H1 (cell line): Measurements from ENCODE around the gene YIPF1. TPM values are rescaled to one million over a fixed set of nuclear protein-coding genes. Genes with fewer than 3 reads are reported as not detected.

ENCODE experiments used
- CTCF ChIA-PET: fragments of 300-600 bp; sonication (Branson Sonifier 250); formaldehyde crosslinking; loops from one replicate; lab custom pipeline; 2021; ENCODE audit not compliant: partially characterized antibody; lab: Charles Lee
- POLR2A ChIA-PET: fragments of 300-600 bp; sonication (Branson Sonifier 250); formaldehyde crosslinking; loops from one replicate; lab custom pipeline; 2021; ENCODE audit warnings: inconsistent platforms; ENCODE audit not compliant: partially characterized antibody; lab: Charles Lee
- DNase-seq, 2 experiments: peaks; one replicate each; pipeline versions ENCODE4 v3.0.0 to v3.0.0-alpha.2; 2010 to 2022; ENCODE audit warnings: low spot score in 2 of 2, low read depth in 1 of 2, mixed read lengths in 1 of 2
- FAIRE-seq: peaks from 2 replicates; lab custom pipeline; 2011; peaks lifted over from hg19 to GRCh38; lab: Jason Lieb, UNC
- H2AFZ ChIP-seq: 2 replicates; pipeline ENCODE4 v1.8.1; 2012; ENCODE audit warnings: low read length, inconsistent platforms
- H2AK5ac ChIP-seq: 2 replicates; pipeline ENCODE4 v1.6.1; 2013; ENCODE audit warnings: low read depth, low read length
- H2BK120ac ChIP-seq: replicated peaks from 2 replicates; pipeline ENCODE3; 2013; ENCODE audit warnings: low read depth, low read length, inconsistent platforms
- H2BK12ac ChIP-seq: 2 replicates; pipeline ENCODE4 v1.6.1; 2013; ENCODE audit warnings: low read depth, low read length
- H2BK15ac ChIP-seq: 2 replicates; pipeline ENCODE4 v1.6.1; 2013; ENCODE audit warnings: low read length
- H2BK20ac ChIP-seq: 2 replicates; pipeline ENCODE4 v1.6.1; 2013; ENCODE audit warnings: low read length
- H2BK5ac ChIP-seq: 2 replicates; pipeline ENCODE4 v1.6.1; 2013; ENCODE audit warnings: low read depth, low read length
- H3K14ac ChIP-seq: 2 replicates; pipeline ENCODE4 v1.6.1; 2013; ENCODE audit warnings: inconsistent platforms; ENCODE audit not compliant: insufficient read length
- H3K18ac ChIP-seq: 2 replicates; pipeline ENCODE4 v1.6.1; 2013; ENCODE audit warnings: low read length; ENCODE audit errors: extremely low read depth
- H3K23ac ChIP-seq: 2 replicates; pipeline ENCODE4 v1.6.1; 2013; ENCODE audit warnings: inconsistent platforms; ENCODE audit not compliant: insufficient read length
- H3K23me2 ChIP-seq: 2 replicates; pipeline ENCODE4 v1.6.1; 2013; ENCODE audit warnings: low read depth, low read length
- H3K27ac ChIP-seq: 2 replicates; pipeline ENCODE4 v1.6.1; 2011; ENCODE audit warnings: low read depth, low read length, inconsistent platforms
- H3K27me3 ChIP-seq, 4 experiments: replicated peaks in 1 of 4; 1 replicate in 1 of 4; 2 replicates in 3 of 4; pipeline versions ENCODE4 v1.6.1 to v1.8.1; 2011 to 2013; ENCODE audit warnings: low read length in 3 of 4, mild to moderate bottlenecking in 3 of 4, inconsistent platforms in 2 of 4, mixed read lengths in 2 of 4, moderate library complexity in 1 of 4; ENCODE audit not compliant: control insufficient read depth in 3 of 4, insufficient read depth in 3 of 4; ENCODE audit errors: extremely low read depth in 1 of 4
- H3K36me3 ChIP-seq, 4 experiments: 2 replicates each; pipeline versions ENCODE4 v1.6.1 to v1.8.1; 2011 to 2013; ENCODE audit warnings: mild to moderate bottlenecking in 4 of 4, low read length in 3 of 4, moderate library complexity in 2 of 4, control low read depth in 1 of 4, inconsistent platforms in 1 of 4; ENCODE audit not compliant: insufficient read depth in 4 of 4, control insufficient read depth in 2 of 4
- H3K4ac ChIP-seq: replicated peaks from 2 replicates; pipeline ENCODE3; 2013; ENCODE audit warnings: low read length, low read depth, mixed read lengths, inconsistent platforms; ENCODE audit not compliant: insufficient read length
- H3K4me1 ChIP-seq, 4 experiments: replicated peaks in 1 of 4; 1 replicate in 1 of 4; 2 replicates in 3 of 4; pipeline versions ENCODE4 v1.6.1 to v1.8.1; 2011 to 2013; ENCODE audit warnings: low read length in 3 of 4, inconsistent platforms in 2 of 4, mixed read lengths in 1 of 4; ENCODE audit not compliant: insufficient read depth in 4 of 4, control insufficient read depth in 3 of 4
- H3K4me2 ChIP-seq, 2 experiments: 2 replicates each; pipeline versions ENCODE4 v1.6.1 to v1.8.1; 2011 to 2013; ENCODE audit warnings: low read depth in 2 of 2, low read length in 2 of 2, control low read depth in 1 of 2, inconsistent platforms in 1 of 2, mild to moderate bottlenecking in 1 of 2; ENCODE audit not compliant: insufficient read depth in 1 of 2
- H3K4me3 ChIP-seq, 4 experiments: fragments of 200-600, 300-600 bp in 1 of 4; sonication (generic), shearing (Covaris generic), sonication (Bioruptor Twin) in 1 of 4; 2 replicates each; pipeline versions ENCODE4 v1.5.1 to v1.8.1; 2011 to 2016; ENCODE audit warnings: low read length in 4 of 4, low read depth in 3 of 4, control low read depth in 2 of 4, inconsistent platforms in 2 of 4, mild to moderate bottlenecking in 2 of 4, mixed read lengths in 1 of 4, moderate library complexity in 1 of 4; ENCODE audit not compliant: insufficient read depth in 2 of 4; ENCODE audit errors: extremely low read depth in 1 of 4
- H3K56ac ChIP-seq: replicated peaks from 2 replicates; pipeline ENCODE3; 2013; ENCODE audit warnings: low read depth, mild to moderate bottlenecking, mixed read lengths, low read length, inconsistent platforms; ENCODE audit not compliant: insufficient read length
- H3K79me1 ChIP-seq: 2 replicates; pipeline ENCODE4 v1.6.1; 2013; ENCODE audit warnings: low read depth, low read length, control low read depth
- H3K79me2 ChIP-seq, 2 experiments: 2 replicates each; pipeline versions ENCODE4 v1.6.1 to v1.8.1; 2012 to 2013; ENCODE audit warnings: low read length in 2 of 2, mild to moderate bottlenecking in 2 of 2, inconsistent platforms in 1 of 2; ENCODE audit not compliant: insufficient read depth in 2 of 2, control insufficient read depth in 1 of 2
- H3K9ac ChIP-seq, 4 experiments: replicated peaks in 1 of 4; 1 replicate in 1 of 4; 2 replicates in 3 of 4; pipeline versions ENCODE4 v1.6.1 to v1.8.1; 2011 to 2013; ENCODE audit warnings: low read depth in 3 of 4, low read length in 3 of 4, control low read depth in 2 of 4, mild to moderate bottlenecking in 2 of 4, moderate library complexity in 2 of 4, inconsistent platforms in 1 of 4; ENCODE audit errors: extremely low read depth in 1 of 4
- H3K9me3 ChIP-seq, 2 experiments: 2 replicates each; pipeline versions ENCODE4 v1.6.1 to v1.8.1; 2012 to 2013; ENCODE audit warnings: mild to moderate bottlenecking in 2 of 2, moderate library complexity in 2 of 2, control low read depth in 1 of 2, inconsistent platforms in 1 of 2, low read depth in 1 of 2, low read length in 1 of 2, mixed read lengths in 1 of 2; ENCODE audit not compliant: insufficient read depth in 2 of 2
- H4K20me1 ChIP-seq, 2 experiments: replicated peaks in 1 of 2; 2 replicates each; pipeline versions ENCODE3 to v1.8.1; 2011 to 2013; ENCODE audit warnings: inconsistent platforms in 2 of 2, low read length in 2 of 2, mild to moderate bottlenecking in 1 of 2; ENCODE audit not compliant: insufficient read depth in 2 of 2, control insufficient read depth in 1 of 2
- H4K5ac ChIP-seq: 2 replicates; pipeline ENCODE4 v1.6.1; 2013; ENCODE audit warnings: low read length, low read depth, mixed read lengths, inconsistent platforms; ENCODE audit not compliant: insufficient read length
- H4K8ac ChIP-seq: 2 replicates; pipeline ENCODE4 v1.8.0; 2013; ENCODE audit warnings: mild to moderate bottlenecking, moderate library complexity, low read length, inconsistent platforms; ENCODE audit not compliant: insufficient read depth; ENCODE audit errors: extremely low read depth
- H4K91ac ChIP-seq: replicated peaks from 2 replicates; pipeline ENCODE3; 2013; ENCODE audit warnings: low read length, mixed read lengths, inconsistent platforms; ENCODE audit not compliant: insufficient read length
- CHD1 ChIP-seq: IDR thresholded peaks from 2 replicates; pipeline ENCODE4 v1.6.1; 2012; ENCODE audit warnings: low read depth, low read length, improper control_type of control experiment
- CTCF ChIP-seq, 3 experiments: IDR thresholded peaks; 1 replicate in 2 of 3; 2 replicates in 1 of 3; pipeline versions ENCODE4 v1.5.1 to v1.6.1; 2011; ENCODE audit warnings: low read length in 3 of 3, mild to moderate bottlenecking in 3 of 3, inconsistent platforms in 2 of 3, low read depth in 1 of 3, moderate library complexity in 1 of 3; ENCODE audit not compliant: insufficient read depth in 1 of 3; ENCODE audit errors: control extremely low read depth in 1 of 3
- GTF2F1 ChIP-seq: IDR thresholded peaks from 2 replicates; pipeline ENCODE4 v1.6.1; 2012; ENCODE audit warnings: low read depth, low read length, improper control_type of control experiment, borderline replicate concordance
- JUN ChIP-seq: IDR thresholded peaks from 2 replicates; pipeline ENCODE4 v1.6.1; 2011; ENCODE audit warnings: low read depth, mild to moderate bottlenecking, improper control_type of control experiment, low read length
- MAX ChIP-seq: IDR thresholded peaks from 2 replicates; pipeline ENCODE4 v1.6.1; 2012; ENCODE audit warnings: inconsistent platforms
- POLR2A ChIP-seq, 2 experiments: IDR thresholded peaks; 1 replicate in 1 of 2; 2 replicates in 1 of 2; pipeline ENCODE4 v1.6.1; 2011; ENCODE audit warnings: low read depth in 2 of 2, low read length in 2 of 2, mild to moderate bottlenecking in 2 of 2; ENCODE audit errors: control extremely low read depth in 1 of 2
- SIX5 ChIP-seq: IDR thresholded peaks from 2 replicates; pipeline ENCODE4 v1.6.1; 2011; ENCODE audit warnings: mild to moderate bottlenecking, low read depth, low read length
- SP1 ChIP-seq: IDR thresholded peaks from 2 replicates; pipeline ENCODE4 v1.6.1; 2011; ENCODE audit warnings: low read depth, low read length
- YY1 ChIP-seq: IDR thresholded peaks from 2 replicates; pipeline ENCODE4 v1.6.1; 2011; ENCODE audit warnings: low read depth, mild to moderate bottlenecking, low read length
- WGBS, 2 experiments: shearing (Covaris generic) in 1 of 2; methylation state at CpG; one replicate each; pipeline versions ENCODE4 v1.1.6 to v1.1.7; 2013 to 2015; ENCODE audit warnings: low lambda C conversion rate in 2 of 2, mixed read lengths in 2 of 2, inconsistent platforms in 1 of 2, low coverage in 1 of 2, missing lambda C conversion rate in 1 of 2; ENCODE audit not compliant: insufficient replicate concordance in 2 of 2, insufficient coverage in 1 of 2, insufficient read length in 1 of 2; ENCODE audit errors: extremely low coverage in 1 of 2, missing lambda C conversion rate in 1 of 2; 5-methylcytosine and 5-hydroxymethylcytosine counted together
- polyA plus RNA-seq, 7 experiments: library from polyadenylated mRNA; depleted of rRNA in 3 of 7; stranded (reverse) in 5 of 7; unstranded in 2 of 7; fragments of >200 nt in 5 of 7; fragments of 200-250 nt in 2 of 7; gene quantifications; 1 replicate in 5 of 7; 2 replicates in 1 of 7; 4 replicates in 1 of 7; pipeline versions ENCODE4 v1.2.1 to v1.2.3, GENCODE V29; 2011 to 2013; ENCODE audit warnings: missing spikeins in 2 of 7, mixed read lengths in 2 of 7
- total RNA-seq: library from RNA; stranded (reverse); fragmentation: NEBNext Ultra II Directional; extraction: Animal tissue kit (Norgen Biotek cat#: 25700); gene quantifications from 2 replicates; pipeline ENCODE4 v1.2.1, GENCODE V29; 2021

The YIPF1 gene
- total and polyA plus RNA-seq, 2 of the 8 experiments (the other 6 are each of a cell fraction or from before 2014, with no cell fraction given): 31.8 to 53.7 TPM

GRCh38 chr1:53913352-53914033, 23.9 kb upstream of the YIPF1 start:
- Histone ChIP-seq H2AK5ac (no peak overlapping the region), H3K36me3 (peaks cover 0 to 3% (median 0%) of the 10 kb centered on the region in 4 experiments; a peak in 2 of 8 replicates), H4K91ac (peak overlapping the region; percentile 14), H3K4me3 (peak overlapping the region in 1 of 4 experiments; percentile 27; a peak in 2 of 8 replicates), H2BK12ac (no peak overlapping the region), H2BK20ac (peak overlapping the region; percentile 52; the same call in 1 of the 2 replicates), H3K14ac (no peak overlapping the region), H3K9ac (no peak overlapping the region), H2AFZ (0 out of 2 replicates have a peak overlapping the region, but pooled peaks have one; percentile 64), H2BK15ac (no peak overlapping the region), H2BK5ac (peak overlapping the region; percentile 60; the same call in 1 of the 2 replicates), H2BK120ac (peak overlapping the region; percentile 47), H3K9me3 (no peaks in the 10 kb centered on the region), H3K4ac (peak overlapping the region; percentile 4), H3K4me1 (peaks cover 7 to 12% (median 12%) of the 10 kb centered on the region in 4 experiments; a peak in 6 of 7 replicates), H3K56ac (no peak overlapping the region), H3K23ac (no peak overlapping the region), H3K27me3 (no peaks in the 10 kb centered on the region), H3K23me2 (no peaks in the 10 kb centered on the region), H4K8ac (no peak overlapping the region), H3K4me2 (peak overlapping the region; percentile 51), H4K20me1 (no peaks in the 10 kb centered on the region), H3K79me1 (no peaks in the 10 kb centered on the region), H3K79me2 (no peaks in the 10 kb centered on the region), H3K27ac (peak overlapping the region; percentile 63), H4K5ac (no peak overlapping the region), H3K18ac (0 out of 2 replicates have a peak overlapping the region, but pooled peaks have one; percentile 14)
- ChIA-PET CTCF (interaction anchor here (0.6 to 4.7 kb wide), 11 partner anchors 12 to 198 kb away, joined by 3 to 32 read pairs (median 5); partner anchors contain the start of gene IFT25), POLR2A (interaction anchor here (0.8 to 1.7 kb wide), 9 partner anchors 10 to 40 kb away, joined by 3 to 4 read pairs (median 3); partner anchors contain the start of genes IFT25, LRRC42 and YIPF1)
- no peak for DNase-seq
- peak; percentile 19 for FAIRE-seq
- WGBS, 2 experiments: 37% methylated on average over 5 of the region's 5 CpGs; no CpG with 5 or more reads in 1 of the 2 experiments
- TF ChIP-seq YY1: no peak
- no peak for TF ChIP-seq JUN
- 0 out of 2 replicates have a peak, but pooled peaks have one; percentile 11 for TF ChIP-seq GTF2F1
- peak in 1 of 2 experiments; percentile 60; a peak in 2 of 3 replicates for TF ChIP-seq POLR2A (IDR thresholded peaks at IDR 0.05; ENCODE audit: control extremely low read depth in 1 of 2, low read depth in 2 of 2, low read length in 2 of 2)
- peak in 1 of 3 experiments; percentile 3; a peak in 2 of 4 replicates for TF ChIP-seq CTCF (IDR thresholded peaks at IDR 0.05; ENCODE audit: control extremely low read depth in 1 of 3, insufficient read depth in 1 of 3, low read depth in 1 of 3, low read length in 3 of 3)
- TF ChIP-seq CHD1: no peak
- TF ChIP-seq MAX: no peak
- TF ChIP-seq SP1: no peak
- TF ChIP-seq SIX5: no peak
